Right atrium auricular region (tissue), 2 donors: Measurements from ENCODE around the gene LTBP1. TPM values are rescaled to one million over a fixed set of nuclear protein-coding genes. Genes with fewer than 3 reads are reported as not detected.

ENCODE experiments used
- DNase-seq: peaks from one replicate; pipeline ENCODE4 v3.0.0-alpha.2; 2019; ENCODE audit warnings: low spot score
- H3K27ac ChIP-seq, 2 donors: fragments of 200-600 bp; sonication (generic); 1 replicate in 1 of 2; 2 replicates in 1 of 2; pipeline ENCODE4 v1.5.1; 2016 to 2019
- H3K27me3 ChIP-seq, 2 donors: fragments of 200-600 bp; sonication (generic); one replicate each; pipeline versions ENCODE4 v1.5.1 to v1.6.0; 2017 to 2019
- H3K36me3 ChIP-seq: fragments of 200-600 bp; sonication (generic); one replicate; pipeline ENCODE4 v1.5.1; 2016
- H3K4me1 ChIP-seq, 2 donors: fragments of 200-600 bp; sonication (generic); one replicate each; pipeline versions ENCODE4 v1.5.1 to v1.6.0; 2017 to 2019
- H3K4me3 ChIP-seq, 2 donors: fragments of 200-600 bp; sonication (generic); 1 replicate in 1 of 2; 2 replicates in 1 of 2; pipeline ENCODE4 v1.5.1; 2017 to 2019; ENCODE audit warnings: mild to moderate bottlenecking in 1 of 2, moderate library complexity in 1 of 2
- H3K9me3 ChIP-seq, 2 donors: fragments of 200-600 bp; sonication (generic); one replicate each; pipeline ENCODE4 v1.5.1; 2019
- CTCF ChIP-seq, 2 donors: fragments of 200-600 bp; sonication (generic); IDR thresholded peaks; one replicate each; pipeline ENCODE4 v1.5.1; 2019; ENCODE audit warnings: antibody characterized with exemption in 2 of 2
- total RNA-seq, 2 donors: library from RNA; depleted of rRNA; stranded (reverse); fragments of >200 nt; gene quantifications; one replicate each; pipeline ENCODE4 v1.1.0, GENCODE V29; 2016

The LTBP1 gene
- total RNA-seq, 2 donors from 2014 or later, result 168 to 291 TPM

GRCh38 chr2:33214857-33215256, 268.1 kb downstream of the LTBP1 start:
- no peaks in the 10 kb centered on the region for H3K27me3 ChIP-seq
- TF ChIP-seq CTCF (IDR thresholded peaks at IDR 0.05), result no peak
- no peak overlapping the region for H3K4me3 ChIP-seq
- no peaks in the 10 kb centered on the region for H3K9me3 ChIP-seq
- H3K4me1 ChIP-seq, result peaks cover 0 to 66% of the 10 kb centered on the region in 2 donors
- H3K36me3 ChIP-seq, result peaks cover 7% of the 10 kb centered on the region
- H3K27ac ChIP-seq, result peak overlapping the region in 1 of 2 donors; percentile 59
- DNase-seq, result no peak

- no peak for TF ChIP-seq CTCF (IDR thresholded peaks at IDR 0.05)
- peak overlapping the region; percentile 51 to 59 for H3K27ac ChIP-seq
- no peak overlapping the region for H3K4me3 ChIP-seq
- H3K27me3 ChIP-seq, result no peaks in the 10 kb centered on the region
- peaks cover 7% of the 10 kb centered on the region for H3K36me3 ChIP-seq
- H3K4me1 ChIP-seq, result peaks cover 0 to 67% of the 10 kb centered on the region in 2 donors
- H3K9me3 ChIP-seq, result no peaks in the 10 kb centered on the region
- DNase-seq, result peak; percentile 74
These were observed 268.5 kb downstream of the LTBP1 start for GRCh38 chr2:33215299-33215698.

GRCh38 chr2:33215983-33216382, 269.2 kb downstream of the LTBP1 start:
- TF ChIP-seq CTCF (IDR thresholded peaks at IDR 0.05), result no peak

GRCh38 chr2:33216508-33217182, 269.9 kb downstream of the LTBP1 start:
- peak overlapping the region; percentile 51 to 59 for H3K27ac ChIP-seq
- DNase-seq, result peak; percentile 64
- peaks cover 0 to 57% of the 10 kb centered on the region in 2 donors for H3K4me1 ChIP-seq
- no peak for TF ChIP-seq CTCF (IDR thresholded peaks at IDR 0.05)
- no peaks in the 10 kb centered on the region for H3K9me3 ChIP-seq
- peaks cover 7% of the 10 kb centered on the region for H3K36me3 ChIP-seq
- no peaks in the 10 kb centered on the region for H3K27me3 ChIP-seq
- H3K4me3 ChIP-seq, result no peak overlapping the region

More at GRCh38 chr2:33215983-33216382, 269.2 kb downstream of the LTBP1 start:
- Histone ChIP-seq H3K27me3 (no peaks in the 10 kb centered on the region), H3K36me3 (peaks cover 7% of the 10 kb centered on the region), H3K27ac (peak overlapping the region; percentile 51 to 59), H3K4me3 (no peak overlapping the region), H3K4me1 (peaks cover 0 to 64% of the 10 kb centered on the region in 2 donors), H3K9me3 (no peaks in the 10 kb centered on the region)
- DNase-seq, result no peak

- Histone ChIP-seq H3K27ac (peak overlapping the region; percentile 51 to 59), H3K9me3 (no peaks in the 10 kb centered on the region), H3K4me3 (no peak overlapping the region), H3K36me3 (peaks cover 11% of the 10 kb centered on the region), H3K27me3 (no peaks in the 10 kb centered on the region), H3K4me1 (peaks cover 0 to 52% of the 10 kb centered on the region in 2 donors)
- no peak for DNase-seq
- TF ChIP-seq CTCF (IDR thresholded peaks at IDR 0.05), result no peak
These were observed 270.7 kb downstream of the LTBP1 start for GRCh38 chr2:33217406-33217805.

- no peak for TF ChIP-seq CTCF (IDR thresholded peaks at IDR 0.05)
These were observed 272.4 kb downstream of the LTBP1 start for GRCh38 chr2:33219114-33219513.

More at GRCh38 chr2:33219114-33219513, 272.4 kb downstream of the LTBP1 start:
- peaks cover 20% of the 10 kb centered on the region for H3K36me3 ChIP-seq
- no peak for DNase-seq
- no peaks in the 10 kb centered on the region for H3K9me3 ChIP-seq
- H3K4me3 ChIP-seq, result no peak overlapping the region
- H3K27ac ChIP-seq, result peak overlapping the region in 1 of 2 donors; percentile 35
- H3K27me3 ChIP-seq, result no peaks in the 10 kb centered on the region
- H3K4me1 ChIP-seq, result peaks cover 0 to 46% of the 10 kb centered on the region in 2 donors
